GM21619 (cell line): Measurements from ENCODE around the gene LPAR3.

ENCODE experiments used
- ATAC-seq: cut with Tn5 transposase; IDR thresholded peaks from one replicate; pipeline ENCODE4 v1.9.1; 2021; ENCODE audit not compliant: unreplicated experiment

Gene LPAR3

GRCh38 chr1:84780000-84780716, 112.8 kb downstream of the LPAR3 start:
- ATAC-seq, result no peak

DNA sequence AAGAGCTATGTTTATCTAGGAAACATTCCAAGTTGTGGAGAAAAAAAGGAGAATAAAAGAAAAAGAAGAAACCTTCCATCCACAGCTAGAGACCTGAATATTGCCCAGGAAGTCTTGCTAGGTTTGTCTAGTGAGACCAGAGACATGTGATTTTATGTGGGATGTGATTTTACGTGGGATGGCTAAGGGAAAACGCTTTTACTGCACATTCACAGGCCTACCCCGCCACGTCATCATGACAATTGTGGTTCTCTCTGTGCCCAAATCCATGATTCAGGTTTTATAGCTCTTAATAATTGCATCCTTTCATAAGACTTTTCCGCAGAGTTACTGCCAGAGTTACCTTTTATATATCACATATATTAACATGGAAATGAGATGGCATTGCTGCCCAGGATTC, 116.4 kb downstream of the LPAR3 start:
- no peak for ATAC-seq

GRCh38 chr1:84775535-84775920, 117.5 kb downstream of the LPAR3 start:
- ATAC-seq, result no peak

DNA sequence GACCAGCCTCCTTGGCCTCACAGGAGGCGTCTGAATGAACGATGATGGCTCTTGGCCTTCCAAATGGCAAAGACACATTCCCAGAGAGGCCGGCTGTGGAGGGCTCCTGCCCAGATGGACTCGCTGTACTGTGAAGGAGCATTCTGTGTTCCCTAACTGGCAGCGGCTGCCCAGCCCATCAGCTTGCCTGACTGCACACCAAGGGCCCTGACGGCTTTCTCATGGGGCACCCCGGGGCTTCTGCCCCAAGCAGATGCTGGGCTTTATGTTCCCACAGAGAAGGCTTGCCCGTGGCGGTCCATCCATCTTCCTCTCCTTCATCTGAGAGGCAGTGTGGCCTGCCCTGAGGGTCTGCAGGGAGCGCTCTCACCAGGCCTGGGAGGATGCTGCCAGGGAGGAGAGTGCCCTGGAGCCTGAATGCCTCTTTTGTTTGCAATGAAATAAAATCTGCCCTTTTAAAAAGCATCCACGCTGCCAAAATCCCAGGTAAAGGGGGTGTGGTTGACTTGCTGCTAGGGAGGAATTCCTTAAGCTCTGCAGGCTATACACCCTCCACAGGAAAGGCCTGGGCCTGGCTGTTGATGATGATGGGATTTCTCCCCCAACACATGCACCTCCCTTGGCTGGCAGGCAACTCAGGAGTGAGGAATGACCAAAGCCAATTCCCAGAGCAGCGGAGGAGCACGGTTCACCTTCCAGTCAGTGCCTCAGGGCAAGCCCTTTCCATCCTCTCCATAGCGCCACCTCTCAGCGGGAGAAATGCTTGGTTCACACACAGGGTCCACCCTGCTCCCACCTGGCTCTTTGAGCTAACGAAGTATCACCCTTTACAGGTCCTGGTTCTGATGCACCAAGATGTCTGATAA, 118.1 kb downstream of the LPAR3 start:
- no peak for ATAC-seq

DNA sequence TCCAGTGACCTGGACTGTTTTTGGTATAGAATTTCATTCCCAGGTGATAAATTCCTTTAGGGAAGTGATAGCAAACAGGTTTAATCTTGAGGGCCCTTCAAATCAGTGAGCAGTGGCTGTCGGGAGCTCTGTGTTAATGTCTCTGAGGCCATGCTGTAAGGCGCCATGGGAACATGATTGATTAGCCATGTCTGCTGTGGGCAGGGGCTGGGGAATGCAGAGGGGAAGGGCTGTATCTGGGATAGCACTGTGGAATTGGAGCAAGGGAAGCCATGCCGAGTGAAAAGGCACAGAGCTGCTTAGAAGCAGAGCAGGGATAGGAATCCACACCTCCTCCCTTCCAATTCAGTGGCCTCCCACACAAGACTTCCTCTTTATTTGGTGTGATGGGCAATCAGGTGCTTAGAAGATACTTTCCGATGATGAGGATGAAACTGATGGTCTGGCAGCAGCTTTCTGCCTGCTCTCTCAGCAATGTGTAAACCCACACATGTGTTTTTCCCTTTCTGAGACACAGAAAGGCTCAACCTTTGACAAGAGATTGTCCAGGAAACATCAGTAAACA, 119.0 kb downstream of the LPAR3 start:
- no peak for ATAC-seq

DNA sequence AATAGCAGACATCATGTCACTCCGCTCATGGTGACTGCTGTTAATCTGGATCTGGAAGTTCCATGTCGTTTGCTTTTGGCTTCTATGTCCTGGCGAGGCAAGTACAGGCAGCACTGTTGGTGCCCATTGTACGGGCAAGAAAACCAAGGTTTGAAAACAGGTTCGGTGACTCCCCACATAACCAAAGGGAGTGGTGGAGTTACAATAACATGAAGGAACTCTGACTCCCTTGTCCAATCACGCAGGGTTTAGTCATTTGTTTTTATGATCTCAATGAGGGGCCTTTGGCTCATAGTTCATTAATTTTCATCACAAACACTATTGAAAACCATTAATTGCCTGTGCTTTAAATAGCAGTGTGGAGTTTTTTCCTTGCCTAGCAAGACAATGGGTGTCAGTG, 119.8 kb downstream of the LPAR3 start:
- ATAC-seq, result no peak

DNA sequence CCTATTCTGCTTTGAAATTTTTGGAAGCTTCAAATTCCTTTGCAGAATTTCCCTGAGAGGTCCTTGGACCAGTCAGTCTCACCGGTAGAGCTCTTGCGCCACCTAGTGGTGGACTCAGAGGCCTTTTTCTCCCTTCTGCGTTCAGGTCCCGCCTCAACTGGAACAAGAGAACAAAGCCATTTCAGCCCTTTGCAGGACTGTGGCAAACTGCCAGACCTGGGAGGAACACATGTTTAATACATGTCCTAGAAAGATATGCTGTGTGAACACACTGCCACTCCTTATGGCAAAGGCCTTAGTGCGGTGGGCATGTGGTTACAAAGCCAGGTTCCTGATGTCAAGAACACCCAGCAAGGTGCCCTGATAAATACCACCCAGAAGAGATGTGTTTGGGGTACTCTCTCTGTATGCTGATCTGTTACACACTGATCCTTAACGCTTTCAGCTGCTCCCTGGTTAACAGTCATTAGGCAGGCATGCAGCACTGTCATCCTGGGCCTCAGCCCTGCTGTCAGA, 120.5 kb downstream of the LPAR3 start:
- peak; percentile 79 for ATAC-seq

DNA sequence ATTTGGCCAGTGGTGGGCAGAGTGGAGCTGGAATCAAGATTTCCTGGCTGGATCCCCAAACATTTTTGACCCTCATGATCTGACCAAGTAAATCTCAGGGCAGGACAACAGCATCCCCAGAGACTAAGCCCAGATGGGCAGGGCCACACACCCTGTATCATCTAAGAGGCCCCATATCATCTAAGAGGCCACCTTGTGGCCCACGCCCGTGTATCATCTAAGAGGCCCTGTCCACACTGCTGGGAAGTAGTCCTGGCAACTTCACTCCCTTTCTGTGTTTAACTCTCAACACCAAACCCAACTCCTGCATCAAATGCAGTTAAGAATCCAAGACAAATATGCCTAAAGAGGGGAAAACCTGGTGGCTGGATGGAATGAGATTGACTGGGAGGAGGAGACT, 121.1 kb downstream of the LPAR3 start:
- peak; percentile 29 for ATAC-seq

DNA sequence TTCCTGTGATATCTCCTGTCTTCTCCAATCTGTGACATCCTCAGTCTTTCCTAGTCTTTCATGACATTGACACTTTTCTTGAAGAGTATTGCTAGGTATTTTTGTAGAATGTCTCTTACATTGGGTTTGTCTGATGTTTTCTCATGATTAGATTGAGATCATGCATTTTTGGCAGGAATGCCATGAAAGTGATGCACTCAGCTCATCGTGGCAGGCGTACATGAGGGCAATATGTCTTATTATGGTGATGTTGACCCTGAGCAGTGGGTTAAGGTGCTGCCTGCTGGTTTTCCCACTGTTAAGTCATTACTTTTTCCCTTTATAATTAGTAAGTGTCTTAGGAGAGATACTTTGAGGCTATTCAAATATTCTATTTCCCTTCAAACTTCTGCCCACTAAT, 122.5 kb downstream of the LPAR3 start:
- no peak for ATAC-seq

DNA sequence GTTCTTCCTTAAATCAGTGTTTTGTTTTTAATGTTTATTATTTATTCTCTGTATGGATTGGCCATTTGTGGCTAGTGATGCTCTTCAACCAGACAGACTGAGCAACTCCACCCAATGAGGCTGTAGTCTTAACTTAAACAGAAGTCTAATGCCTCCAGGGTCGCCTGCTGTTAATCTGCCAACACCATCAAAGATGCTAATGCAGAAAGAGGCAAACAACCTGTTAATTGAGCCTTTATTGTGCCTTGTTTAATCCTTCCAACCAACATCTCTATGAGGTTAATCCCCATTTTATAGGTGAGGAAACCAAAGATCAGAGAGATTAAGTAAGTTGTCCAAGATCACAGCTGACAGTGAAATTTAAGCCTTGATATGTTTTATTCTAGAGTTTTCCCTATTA, 123.4 kb downstream of the LPAR3 start:
- ATAC-seq, result no peak

GRCh38 chr1:84768634-84769033, 124.4 kb downstream of the LPAR3 start:
- no peak for ATAC-seq

DNA sequence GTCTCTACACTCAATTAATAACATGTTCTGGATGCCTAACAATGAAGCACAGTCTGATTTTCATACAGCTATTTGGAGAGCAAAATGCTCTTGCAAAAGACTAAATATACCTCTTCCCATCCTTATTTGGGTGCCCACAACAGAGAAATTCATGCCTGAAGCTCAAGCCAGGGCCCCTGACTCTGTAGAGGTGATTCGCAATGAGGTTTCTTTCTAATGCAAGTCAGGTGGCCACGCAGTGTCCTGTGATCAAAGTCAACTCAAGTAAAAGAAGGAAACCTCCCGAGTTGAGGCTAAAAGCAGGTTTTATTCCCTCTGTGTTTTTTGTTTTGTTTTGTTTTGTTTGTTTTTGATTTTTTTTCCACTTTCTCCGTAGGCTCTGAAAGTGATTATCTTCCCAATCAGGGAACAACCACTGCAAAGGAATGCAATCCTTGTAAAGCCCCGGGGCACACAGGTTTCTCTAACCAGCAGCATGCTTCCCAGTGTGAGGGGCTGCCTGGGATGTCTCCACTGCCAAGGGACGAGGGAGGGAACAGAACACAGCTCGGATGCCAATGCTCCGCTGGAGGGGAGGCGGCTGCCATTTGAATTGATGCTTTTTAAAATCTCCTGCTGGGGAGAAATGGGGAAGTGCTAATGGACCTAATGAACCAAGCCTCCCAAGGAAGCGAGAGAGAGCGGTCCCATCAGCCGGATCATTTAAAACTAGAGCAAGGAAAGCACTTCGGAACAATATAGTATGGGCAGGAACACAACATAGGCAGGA, 128.9 kb downstream of the LPAR3 start:
- ATAC-seq, result no peak

DNA sequence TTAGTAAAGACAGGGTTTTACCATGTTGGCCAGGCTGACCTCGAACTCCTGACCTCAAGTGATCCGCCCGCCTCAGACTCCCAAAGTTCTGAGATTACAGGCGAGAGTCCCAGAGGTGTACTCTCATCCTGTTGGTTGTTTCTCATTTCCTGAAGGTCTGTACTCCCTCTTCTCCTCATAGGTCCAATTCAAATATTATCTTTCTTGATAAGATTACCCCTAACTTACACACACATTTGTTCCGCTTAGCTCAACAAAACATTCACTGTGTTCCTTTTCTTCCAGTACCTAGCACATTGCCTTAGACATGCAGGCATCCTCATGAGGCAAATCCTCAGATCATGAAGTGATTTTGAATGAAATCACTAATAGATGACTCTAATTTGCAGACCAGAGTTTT, 130.3 kb downstream of the LPAR3 start:
- ATAC-seq, result no peak
